ENCODE measurements around the gene RPS15. TPM values are rescaled to one million over a fixed set of nuclear protein-coding genes. Genes with fewer than 3 reads are reported as not detected.

Gene RPS15
- total and polyA plus RNA-seq, 2 donors from 2014 or later: 893 to 1,823 TPM

- no peaks in the 10 kb centered on the region for H3K9me3 ChIP-seq (ENCODE audit: control insufficient read depth in 2 of 3, insufficient read depth in 1 of 3, low read length in 3 of 3)
- H3K4me3 ChIP-seq (ENCODE audit: low read length in 3 of 3): no peak overlapping the region
- DNase-seq (peak in 2 of 5 donors; percentile 50 to 73), FAIRE-seq (no peak)
- TF ChIP-seq CTCF (IDR thresholded peaks at IDR 0.05; ENCODE audit: borderline replicate concordance, extremely low read depth, insufficient read depth): no peak
- H3K36me3 ChIP-seq (ENCODE audit: control insufficient read depth in 2 of 3, insufficient read depth in 3 of 3, low read length in 3 of 3): no peaks in the 10 kb centered on the region
- intact Hi-C loops (cut with DNase I): no loop called here
- H3K9ac ChIP-seq (ENCODE audit: low read length in 3 of 3): no peak overlapping the region
- no peak overlapping the region for H3K27ac ChIP-seq (ENCODE audit: low read depth in 2 of 2, low read length in 2 of 2)
- peaks cover 0 to 31% (median 4%) of the 10 kb centered on the region in 3 donors for H3K4me1 ChIP-seq (ENCODE audit: control insufficient read depth in 2 of 3, insufficient read depth in 2 of 3, low read depth in 1 of 3, low read length in 3 of 3)
- H3K27me3 ChIP-seq (ENCODE audit: control insufficient read depth, insufficient read depth, low read length): peaks cover 25% of the 10 kb centered on the region
Observed at GRCh38 chr19:1468274-1468820, 30.2 kb downstream of the RPS15 start.

- H3K9ac ChIP-seq (ENCODE audit: low read length in 3 of 3): no peak overlapping the region
- DNase-seq: peak in 2 of 5 donors; percentile 64 to 80
- H3K4me3 ChIP-seq (ENCODE audit: low read length in 3 of 3): no peak overlapping the region
- intact Hi-C loops (cut with DNase I): no loop called here
- peaks cover 25% of the 10 kb centered on the region for H3K27me3 ChIP-seq (ENCODE audit: control insufficient read depth, insufficient read depth, low read length)
- H3K9me3 ChIP-seq (ENCODE audit: control insufficient read depth in 2 of 3, insufficient read depth in 1 of 3, low read length in 3 of 3): no peaks in the 10 kb centered on the region
- no peak for FAIRE-seq
- H3K4me1 ChIP-seq (ENCODE audit: control insufficient read depth in 2 of 3, insufficient read depth in 2 of 3, low read depth in 1 of 3, low read length in 3 of 3): peaks cover 0 to 31% (median 4%) of the 10 kb centered on the region in 3 donors
- no peak for TF ChIP-seq CTCF (IDR thresholded peaks at IDR 0.05; ENCODE audit: borderline replicate concordance, extremely low read depth, insufficient read depth)
- H3K36me3 ChIP-seq (ENCODE audit: control insufficient read depth in 2 of 3, insufficient read depth in 3 of 3, low read length in 3 of 3): no peaks in the 10 kb centered on the region
- no peak overlapping the region for H3K27ac ChIP-seq (ENCODE audit: low read depth in 2 of 2, low read length in 2 of 2)
Observed at GRCh38 chr19:1468821-1469254, 30.6 kb downstream of the RPS15 start.

GRCh38 chr19:1469255-1470054, 31.3 kb downstream of the RPS15 start:
- Histone ChIP-seq H3K27me3 (ENCODE audit: control insufficient read depth, insufficient read depth, low read length) (peaks cover 23% of the 10 kb centered on the region), H3K9ac (ENCODE audit: low read length in 3 of 3) (no peak overlapping the region)
- no peak for FAIRE-seq

More at GRCh38 chr19:1469255-1470054, 31.3 kb downstream of the RPS15 start:
- TF ChIP-seq CTCF (IDR thresholded peaks at IDR 0.05; ENCODE audit: borderline replicate concordance, extremely low read depth, insufficient read depth): no peak
- Histone ChIP-seq H3K36me3 (ENCODE audit: control insufficient read depth in 2 of 3, insufficient read depth in 3 of 3, low read length in 3 of 3) (no peaks in the 10 kb centered on the region), H3K27ac (ENCODE audit: low read depth in 2 of 2, low read length in 2 of 2) (no peak overlapping the region), H3K4me1 (ENCODE audit: control insufficient read depth in 2 of 3, insufficient read depth in 2 of 3, low read depth in 1 of 3, low read length in 3 of 3) (peaks cover 0 to 31% (median 4%) of the 10 kb centered on the region in 3 donors), H3K9me3 (ENCODE audit: control insufficient read depth in 2 of 3, insufficient read depth in 1 of 3, low read length in 3 of 3) (no peaks in the 10 kb centered on the region), H3K4me3 (ENCODE audit: low read length in 3 of 3) (no peak overlapping the region)
- peak in 3 of 5 donors; percentile 50 to 76 (median 53) for DNase-seq
- intact Hi-C loops (cut with DNase I): no loop called here
